Activated CD8-positive, alpha-beta memory T cell treated with anti-CD3 and anti-CD28 coated beads, Interleukin-2, amount 10 ng/mL, durations not matched to agents 7 days and 5 days (primary cell): ENCODE measurements around the gene AKR7A3. TPM values are rescaled to one million over a fixed set of nuclear protein-coding genes. Genes with fewer than 3 reads are reported as not detected.

Experiments used
- ATAC-seq: fragments of 150-1000 bp; cut with Tn5 transposase; one replicate; pipeline ENCODE4 v1.10.0; 2021; ENCODE audit warnings: moderate library complexity
- CTCF ChIA-PET: fragments of 350-600 bp; sonication (Branson Sonifier 250); formaldehyde crosslinking; loops from one replicate; lab custom pipeline; 2021; ENCODE audit warnings: antibody characterized with exemption; lab: Charles Lee
- DNase-seq: peaks from one replicate; pipeline ENCODE4 v3.0.0-alpha.2; 2020
- H3K27ac Mint-ChIP-seq: one replicate; pipeline ENCODE4 v1.8.0; 2021; ENCODE audit warnings: mild to moderate bottlenecking, mixed read lengths
- H3K27me3 Mint-ChIP-seq: one replicate; pipeline ENCODE4 v1.8.0; 2021; ENCODE audit warnings: mixed read lengths
- H3K36me3 Mint-ChIP-seq: one replicate; pipeline ENCODE4 v1.8.0; 2021; ENCODE audit warnings: mild to moderate bottlenecking, mixed read lengths
- H3K4me1 Mint-ChIP-seq: one replicate; pipeline ENCODE4 v1.8.0; 2021; ENCODE audit warnings: mixed read lengths
- H3K4me3 Mint-ChIP-seq: one replicate; pipeline ENCODE4 v1.8.0; 2021; ENCODE audit warnings: mild to moderate bottlenecking, moderate library complexity, mixed read lengths
- H3K9me3 Mint-ChIP-seq: one replicate; pipeline ENCODE4 v1.8.0; 2022; ENCODE audit warnings: low read depth, mixed read lengths
- total RNA-seq, 2 experiments: library from RNA; stranded (reverse); gene quantifications; one replicate each; pipeline ENCODE4 v1.2.3, GENCODE V29; 2021

Gene AKR7A3
- total RNA-seq, 2 experiments from 2014 or later = 0.33 to 0.93 TPM

DNA sequence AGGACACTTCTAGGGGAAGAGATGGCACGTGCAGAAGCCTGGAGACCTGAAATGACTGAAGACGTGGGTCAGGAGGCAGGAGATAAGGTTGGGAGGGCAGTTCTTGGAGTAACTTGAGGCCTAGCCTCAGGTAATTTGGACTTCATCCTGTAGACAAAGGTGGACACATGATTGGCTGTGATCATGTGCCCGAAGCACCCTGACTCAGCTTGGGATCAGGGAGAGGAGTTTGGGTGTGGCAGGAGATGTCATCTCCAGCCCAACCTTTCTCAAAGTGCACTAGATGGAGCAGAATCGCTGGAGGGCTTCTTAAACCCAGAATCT lies 25.0 kb upstream of the AKR7A3 start:
- H3K27me3 Mint-ChIP-seq = no peaks in the 10 kb centered on the region
- DNase-seq (no peak), ATAC-seq (no peak)
- peaks cover 45% of the 10 kb centered on the region for H3K4me1 Mint-ChIP-seq
- H3K36me3 Mint-ChIP-seq = no peaks in the 10 kb centered on the region
- CTCF ChIA-PET = interaction anchor here (0.5 to 1.9 kb wide), 3 partner anchors 11 to 284 kb away, joined by 3 to 6 read pairs (median 4); a partner anchor contains a TSS
- H3K9me3 Mint-ChIP-seq = no peaks in the 10 kb centered on the region
- H3K27ac Mint-ChIP-seq = no peak overlapping the region
- peak overlapping the region; percentile 72 for H3K4me3 Mint-ChIP-seq

DNA sequence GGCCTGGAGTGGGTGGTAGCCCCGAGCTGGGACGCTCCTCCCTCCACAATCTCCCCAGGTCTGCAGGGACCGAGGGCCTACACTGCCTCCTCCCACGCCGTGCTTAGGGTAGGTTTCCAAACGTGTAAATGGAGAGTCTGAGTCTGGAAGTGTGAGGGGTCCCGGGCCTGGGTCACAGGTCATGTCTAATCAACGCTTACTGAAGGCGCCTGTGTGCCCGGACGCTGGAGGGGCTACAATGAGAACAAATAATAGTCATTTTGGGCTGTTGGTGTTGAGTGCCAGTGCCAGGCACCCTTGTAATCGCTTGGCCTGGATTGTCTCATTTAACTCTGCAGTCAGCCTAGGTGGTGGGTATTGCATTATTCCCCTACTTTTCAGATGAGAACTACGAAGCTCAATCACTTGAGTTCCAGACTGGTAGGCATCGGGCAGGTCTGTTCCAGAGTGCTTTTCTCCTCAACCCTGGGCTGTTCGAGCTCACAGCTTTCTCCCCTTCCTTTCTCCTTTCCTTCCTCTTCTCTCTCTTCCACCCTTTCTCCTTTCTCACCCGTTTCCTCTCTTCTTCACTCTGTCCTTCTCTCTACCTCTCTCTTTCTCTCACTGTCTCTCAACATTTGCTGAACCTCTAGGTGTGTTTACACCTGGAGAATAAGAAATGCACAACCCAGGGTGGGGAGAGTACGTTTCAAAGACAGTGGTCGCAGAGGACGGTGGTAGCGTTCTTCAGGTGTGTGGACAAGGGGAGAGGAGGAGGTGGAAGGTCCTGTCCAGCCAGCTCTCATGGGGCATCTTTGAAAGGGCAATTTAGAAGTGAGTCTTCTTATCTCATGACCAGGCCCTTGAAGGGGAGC lies 24.4 kb upstream of the AKR7A3 start:
- ATAC-seq = peak; percentile 4
- H3K4me1 Mint-ChIP-seq = peaks cover 45% of the 10 kb centered on the region
- H3K36me3 Mint-ChIP-seq = no peaks in the 10 kb centered on the region
- peak overlapping the region; percentile 72 for H3K4me3 Mint-ChIP-seq
- H3K9me3 Mint-ChIP-seq = no peaks in the 10 kb centered on the region
- no peaks in the 10 kb centered on the region for H3K27me3 Mint-ChIP-seq
- no peak for DNase-seq
- CTCF ChIA-PET = interaction anchor here (0.5 to 1.9 kb wide), 4 partner anchors 11 to 349 kb away, joined by 3 to 6 read pairs (median 4); a partner anchor contains a TSS
- H3K27ac Mint-ChIP-seq = peak overlapping the region; percentile 9

DNA sequence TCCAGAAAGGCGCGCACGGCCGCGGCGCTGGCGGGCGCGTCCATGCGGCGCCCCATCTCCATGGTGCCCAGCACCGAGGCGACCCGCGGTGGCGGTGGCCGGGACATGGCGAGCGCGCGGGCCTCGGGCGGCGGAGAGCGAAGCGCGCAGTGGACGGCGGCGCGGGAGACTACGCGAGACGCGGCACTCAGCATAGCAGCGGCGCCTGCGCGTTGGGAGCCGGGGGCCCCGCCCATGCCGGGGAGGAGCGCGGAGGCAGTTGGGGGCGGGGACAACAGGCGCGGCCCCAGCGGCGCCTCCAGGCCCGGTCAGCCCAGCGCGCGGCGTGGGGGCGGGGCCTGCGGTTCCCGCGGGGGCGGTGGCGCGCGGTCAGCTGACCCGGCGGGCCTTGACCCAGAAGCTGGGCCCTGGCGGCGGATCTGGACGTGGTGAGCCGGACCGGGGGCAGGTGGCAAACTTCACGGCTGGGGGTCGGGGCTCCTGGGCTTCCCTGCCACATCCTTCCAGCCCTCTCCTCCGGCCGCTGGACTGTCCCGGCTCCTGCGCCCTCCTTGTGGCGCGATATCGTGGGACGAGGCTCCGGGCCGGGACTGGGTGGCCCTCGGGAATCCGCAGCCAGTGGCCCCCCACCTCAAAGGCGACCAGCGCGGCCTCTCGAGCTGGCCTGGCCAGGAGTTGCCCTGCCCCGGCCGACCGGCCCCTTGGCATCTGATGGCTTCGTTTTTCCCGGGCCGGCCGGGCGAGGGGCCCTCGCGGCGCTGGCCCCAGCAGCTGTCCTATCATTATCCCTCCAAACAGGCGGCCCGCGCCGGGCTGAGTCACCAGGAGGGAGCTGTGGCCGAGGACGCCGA lies 23.6 kb upstream of the AKR7A3 start, which contains the start of the genes AKR7A2 and SLC66A1:
AKR7A2 (minus strand) TSS at position 214 of the 851 bp plus-strand sequence; CDS start at position 194, 20 bp downstream.
SLC66A1 (plus strand) TSS at position 396 of the 851 bp plus-strand sequence. CDS start 5,352 bp downstream, outside the sequence.
- no peaks in the 10 kb centered on the region for H3K27me3 Mint-ChIP-seq
- H3K9me3 Mint-ChIP-seq = no peaks in the 10 kb centered on the region
- peaks cover 45% of the 10 kb centered on the region for H3K4me1 Mint-ChIP-seq
- ATAC-seq (peak; percentile 98), DNase-seq (peak; percentile 90)
- CTCF ChIA-PET = interaction anchor here (1.2 to 1.8 kb wide), 2 partner anchors 285 to 350 kb away, joined by 3 to 4 read pairs; a partner anchor contains a TSS
- H3K4me3 Mint-ChIP-seq = peak within 1 kb of the TSS; percentile 78
- H3K27ac Mint-ChIP-seq = peak within 1 kb of the TSS; percentile 70
- peaks cover 5% of the 10 kb centered on the region for H3K36me3 Mint-ChIP-seq

DNA sequence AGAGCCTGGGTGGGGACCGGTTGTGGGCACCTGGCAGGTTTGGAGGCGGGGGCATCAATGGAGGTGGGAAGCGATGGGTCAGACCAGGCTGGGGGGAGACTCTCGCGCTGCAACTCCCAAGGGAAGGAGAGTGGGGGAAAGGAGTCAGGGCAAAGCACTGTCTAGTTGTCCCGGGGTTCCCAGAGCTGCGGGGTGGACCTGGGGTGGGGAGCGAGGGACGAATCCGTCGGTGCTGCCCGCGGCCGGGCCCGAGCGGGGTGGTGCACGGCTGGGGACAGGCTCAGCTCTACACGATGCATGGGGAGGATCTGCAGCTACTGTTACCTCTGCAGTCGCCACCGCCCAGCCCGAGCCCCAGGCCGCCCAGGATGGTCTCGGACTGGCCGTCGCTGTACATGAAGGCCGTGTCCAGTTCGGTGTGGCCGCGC lies 22.9 kb upstream of the AKR7A3 start:
- peak; percentile 24 for ATAC-seq
- no peak for DNase-seq

DNA sequence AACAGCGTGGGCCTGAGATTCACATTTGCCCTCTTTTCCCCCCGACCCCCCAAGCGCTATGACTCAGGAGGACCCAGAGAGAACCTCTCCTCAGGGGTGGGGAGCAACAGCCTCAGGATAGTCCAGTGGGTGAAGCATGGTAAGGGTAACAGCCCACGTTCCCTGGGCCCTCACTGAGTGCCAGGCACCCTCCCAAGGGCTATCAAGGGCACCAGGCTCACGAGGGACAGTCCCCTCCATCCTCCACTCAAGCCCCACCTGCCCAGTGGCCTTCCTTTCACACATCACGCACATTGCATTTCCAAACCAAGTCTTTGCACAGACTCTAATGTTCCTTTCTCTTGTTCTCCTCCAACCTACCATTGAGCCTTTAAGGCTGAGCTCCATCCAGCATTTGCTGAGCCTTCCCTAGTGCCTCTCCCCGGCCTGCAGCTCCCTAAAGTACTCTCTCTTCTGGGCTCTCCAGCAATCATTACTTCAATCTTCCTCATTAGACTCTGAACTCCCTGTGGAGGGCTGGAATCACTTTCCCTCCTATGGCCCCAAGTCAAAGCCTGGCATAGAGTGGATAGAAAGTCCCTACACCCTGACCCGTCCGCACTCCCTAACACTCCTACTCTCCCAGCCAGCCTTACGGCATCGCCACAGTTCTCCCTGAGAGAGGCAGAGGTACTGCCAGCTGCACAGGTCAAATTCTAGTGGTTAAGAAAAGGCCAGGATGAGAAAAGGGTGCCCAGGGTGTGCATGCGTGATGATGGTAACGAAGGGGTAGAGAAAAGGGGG lies 22.3 kb upstream of the AKR7A3 start:
- Mint-ChIP-seq H3K27ac (peak overlapping the region; percentile 70), H3K36me3 (peaks cover 5% of the 10 kb centered on the region), H3K9me3 (no peaks in the 10 kb centered on the region), H3K4me3 (peak overlapping the region; percentile 78), H3K4me1 (peaks cover 39% of the 10 kb centered on the region), H3K27me3 (no peaks in the 10 kb centered on the region)
- ATAC-seq (no peak), DNase-seq (no peak)
- CTCF ChIA-PET = interaction anchor here (1.6 kb wide), 1 partner anchor 271 kb away, joined by 5 read pairs; no protein-coding TSS in a partner anchor

More for the DNA sequence above, 22.9 kb upstream of the AKR7A3 start:
- peak overlapping the region; percentile 70 for H3K27ac Mint-ChIP-seq
- H3K4me1 Mint-ChIP-seq = peaks cover 45% of the 10 kb centered on the region
- CTCF ChIA-PET = interaction anchor here (1.2 to 1.8 kb wide), 2 partner anchors 286 to 350 kb away, joined by 3 to 4 read pairs; a partner anchor contains a TSS
- peaks cover 5% of the 10 kb centered on the region for H3K36me3 Mint-ChIP-seq
- peak overlapping the region; percentile 78 for H3K4me3 Mint-ChIP-seq
- H3K27me3 Mint-ChIP-seq = no peaks in the 10 kb centered on the region
- no peaks in the 10 kb centered on the region for H3K9me3 Mint-ChIP-seq

DNA sequence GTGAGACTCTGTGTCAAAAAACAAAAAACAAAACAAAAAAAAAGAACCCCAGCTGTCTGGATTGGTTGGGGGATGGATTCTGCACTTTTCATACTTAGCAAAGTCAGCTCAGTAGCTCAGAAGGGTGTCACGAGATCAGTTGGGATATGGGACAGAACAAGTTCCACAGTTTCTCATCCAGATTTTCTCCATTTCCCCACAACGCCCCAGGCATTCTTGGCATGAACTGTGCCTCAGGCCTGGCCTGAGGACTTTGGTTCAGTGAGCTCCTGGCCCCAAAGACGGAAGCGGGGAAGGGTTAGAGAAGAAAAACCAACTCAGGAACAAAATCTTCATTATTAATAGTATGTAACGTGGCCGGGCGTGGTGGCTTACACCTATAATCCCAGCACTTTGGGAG lies 21.5 kb upstream of the AKR7A3 start:
- Mint-ChIP-seq H3K9me3 (no peaks in the 10 kb centered on the region), H3K27ac (no peak overlapping the region), H3K36me3 (peaks cover 7% of the 10 kb centered on the region), H3K27me3 (no peaks in the 10 kb centered on the region), H3K4me3 (no peak overlapping the region), H3K4me1 (peaks cover 30% of the 10 kb centered on the region)
- CTCF ChIA-PET = interaction anchor here (1.3 to 1.6 kb wide), 2 partner anchors 272 to 343 kb away, joined by 3 to 5 read pairs; no protein-coding TSS in a partner anchor
- ATAC-seq (no peak), DNase-seq (no peak)

DNA sequence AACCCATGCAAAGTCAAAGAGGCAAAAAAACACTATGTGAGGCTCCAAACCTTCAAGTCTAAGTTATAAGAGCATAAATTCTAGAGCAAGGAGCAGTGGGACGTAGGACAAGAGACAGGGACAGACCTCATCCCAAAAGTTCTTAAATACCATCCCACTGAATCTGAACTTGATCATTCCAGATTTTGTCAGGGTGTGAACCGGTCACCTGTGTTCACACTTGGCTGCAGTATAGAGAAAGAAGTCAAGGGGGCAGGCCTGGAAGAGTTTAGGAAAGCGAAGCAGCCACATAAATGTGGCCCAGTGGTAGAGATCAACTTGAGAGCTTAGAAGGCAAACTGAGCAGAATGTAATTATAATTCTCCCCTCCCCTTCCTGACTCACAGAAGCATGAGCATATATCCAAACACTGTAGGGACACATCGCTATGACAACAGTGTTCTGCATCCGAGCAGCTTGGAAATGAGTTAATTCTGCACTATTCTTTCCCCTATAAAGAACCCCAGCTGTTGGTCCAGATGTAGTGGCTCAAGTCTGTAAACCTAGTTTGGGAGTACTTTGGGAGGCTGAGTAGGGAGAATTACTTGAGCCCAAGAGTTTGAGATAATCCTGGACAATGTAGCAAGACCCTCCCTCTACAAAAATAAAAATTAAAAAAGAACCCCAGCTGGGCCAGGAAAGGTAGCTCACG lies 20.7 kb upstream of the AKR7A3 start:
- H3K36me3 Mint-ChIP-seq = peaks cover 10% of the 10 kb centered on the region
- H3K4me3 Mint-ChIP-seq = no peak overlapping the region
- CTCF ChIA-PET = interaction anchor here (1.3 to 1.6 kb wide), 2 partner anchors 273 to 344 kb away, joined by 3 to 5 read pairs; no protein-coding TSS in a partner anchor
- no peaks in the 10 kb centered on the region for H3K9me3 Mint-ChIP-seq
- H3K27me3 Mint-ChIP-seq = no peaks in the 10 kb centered on the region
- no peak for DNase-seq
- peaks cover 24% of the 10 kb centered on the region for H3K4me1 Mint-ChIP-seq
- H3K27ac Mint-ChIP-seq = no peak overlapping the region
- ATAC-seq = no peak

DNA sequence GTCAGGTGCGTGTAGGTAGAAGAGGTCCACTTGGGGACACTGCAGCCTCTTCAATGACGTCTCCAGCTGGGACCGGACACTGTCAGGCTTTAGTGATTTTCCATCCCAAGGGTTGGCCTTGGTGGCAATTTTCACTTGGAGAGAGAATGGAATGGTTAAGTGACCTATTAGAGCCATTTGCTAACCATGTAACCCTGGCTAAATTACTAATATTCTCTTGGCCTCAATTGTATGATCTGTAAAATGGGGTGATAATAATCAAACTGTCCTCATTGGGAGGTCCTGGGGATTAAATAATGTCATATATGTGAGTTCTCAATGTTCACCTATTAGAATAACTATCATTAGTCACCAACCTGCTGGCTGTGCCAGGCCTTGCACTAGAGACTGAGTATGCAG lies 19.9 kb upstream of the AKR7A3 start:
- ATAC-seq (no peak), DNase-seq (no peak)
- Mint-ChIP-seq H3K4me3 (no peak overlapping the region), H3K27ac (no peak overlapping the region), H3K36me3 (peaks cover 12% of the 10 kb centered on the region), H3K4me1 (peaks cover 21% of the 10 kb centered on the region), H3K27me3 (no peaks in the 10 kb centered on the region), H3K9me3 (no peaks in the 10 kb centered on the region)
- CTCF ChIA-PET = no interaction called here

DNA sequence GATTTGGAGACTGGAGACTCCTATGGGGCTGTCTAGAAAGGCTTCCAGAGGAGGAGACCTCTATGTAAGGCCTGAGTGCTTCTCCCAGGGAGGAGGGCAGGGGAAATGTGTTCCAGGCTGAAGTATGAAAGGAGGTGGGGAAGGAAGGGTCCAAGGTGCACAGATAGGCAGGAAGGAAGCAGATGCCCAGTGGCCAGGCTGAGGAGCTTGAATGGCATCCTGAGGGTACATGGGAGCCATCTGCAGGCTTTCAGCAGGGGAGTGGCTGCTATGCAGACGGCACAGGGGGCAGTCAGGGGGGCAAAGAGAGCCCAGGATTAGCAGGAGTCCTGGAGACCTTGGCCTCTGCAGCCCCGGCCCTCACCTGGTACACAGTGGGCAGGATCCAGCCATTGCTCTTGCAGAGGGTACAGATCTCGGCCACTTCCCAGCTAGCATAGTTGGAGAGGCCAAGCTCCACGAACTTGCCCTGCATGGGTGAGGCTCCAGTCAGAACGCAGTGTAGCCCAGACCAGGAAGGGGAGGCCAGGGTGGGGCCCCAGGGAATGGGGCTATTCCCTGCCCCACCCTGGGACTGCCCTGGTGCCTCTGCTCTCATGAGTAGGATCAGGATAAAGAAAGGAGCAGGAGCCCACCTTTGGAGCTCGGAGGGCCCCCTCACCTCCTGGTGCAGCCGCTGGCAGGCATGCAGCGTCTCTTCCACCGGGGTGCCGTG lies 19.4 kb upstream of the AKR7A3 start:
- Mint-ChIP-seq H3K4me3 (no peak overlapping the region), H3K27me3 (no peaks in the 10 kb centered on the region), H3K27ac (no peak overlapping the region), H3K4me1 (peaks cover 15% of the 10 kb centered on the region), H3K36me3 (peaks cover 16% of the 10 kb centered on the region), H3K9me3 (no peaks in the 10 kb centered on the region)
- ATAC-seq = no peak
- DNase-seq = no peak
- CTCF ChIA-PET = no interaction called here

DNA sequence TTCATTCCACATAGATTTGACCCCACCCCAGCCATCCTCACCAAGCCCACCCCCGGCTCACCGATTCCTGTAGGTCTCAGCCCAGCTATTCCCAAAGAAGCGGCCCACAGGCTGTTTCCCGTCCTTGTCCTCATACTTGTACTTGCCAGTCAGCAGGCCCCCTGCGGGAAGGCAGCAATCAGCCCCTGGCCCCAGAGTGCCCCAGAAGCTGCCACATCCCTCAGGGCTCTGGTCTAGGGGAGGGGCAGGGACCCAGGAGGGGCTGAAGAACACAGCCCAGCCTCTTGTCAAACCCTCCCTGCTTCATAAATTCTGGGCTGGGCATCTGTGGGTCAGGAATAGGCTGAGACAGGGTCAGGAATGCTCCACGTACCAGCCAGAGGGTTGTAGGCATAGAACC lies 18.4 kb upstream of the AKR7A3 start:
- H3K4me3 Mint-ChIP-seq = no peak overlapping the region
- H3K9me3 Mint-ChIP-seq = no peaks in the 10 kb centered on the region
- no peak overlapping the region for H3K27ac Mint-ChIP-seq
- H3K36me3 Mint-ChIP-seq = peaks cover 18% of the 10 kb centered on the region
- CTCF ChIA-PET = no interaction called here
- H3K4me1 Mint-ChIP-seq = peaks cover 11% of the 10 kb centered on the region
- ATAC-seq (no peak), DNase-seq (no peak)
- no peaks in the 10 kb centered on the region for H3K27me3 Mint-ChIP-seq

DNA sequence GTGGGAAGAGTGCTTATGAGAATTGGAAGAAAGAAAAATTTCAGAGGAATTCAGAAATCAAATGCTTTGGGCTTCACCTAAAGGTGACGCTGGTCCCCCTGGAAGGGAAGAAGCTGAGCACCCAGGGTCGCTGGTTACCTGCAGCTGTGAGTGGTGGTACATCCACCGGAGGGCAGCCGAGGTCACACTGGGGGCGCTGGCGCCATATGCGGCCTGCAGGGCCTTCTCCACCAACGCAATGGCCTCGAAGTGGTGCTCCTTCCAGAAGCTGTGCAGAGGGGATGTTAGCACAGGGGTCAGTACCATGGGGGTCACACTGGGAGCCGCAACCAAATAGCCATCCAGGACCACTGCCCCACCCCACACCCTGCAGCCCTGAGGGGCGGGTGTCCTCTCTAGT lies 17.3 kb upstream of the AKR7A3 start:
- Mint-ChIP-seq H3K4me1 (peaks cover 7% of the 10 kb centered on the region), H3K27ac (no peak overlapping the region), H3K9me3 (no peaks in the 10 kb centered on the region), H3K27me3 (no peaks in the 10 kb centered on the region), H3K4me3 (no peak overlapping the region), H3K36me3 (peaks cover 18% of the 10 kb centered on the region)
- CTCF ChIA-PET = interaction anchor here (1.3 kb wide), 1 partner anchor 348 kb away, joined by 3 read pairs; no protein-coding TSS in a partner anchor
- DNase-seq (no peak), ATAC-seq (no peak)
